Lower leg skin (tissue), 4 donors: ENCODE measurements around the gene MT1M. TPM values are rescaled to one million over a fixed set of nuclear protein-coding genes. Genes with fewer than 3 reads are reported as not detected.
A peak's percentile ranks its signal among the peaks of the same experiment; 100 is the strongest.
"Not testable (repeated sequence)": the region's sequence is repeated elsewhere in the genome, so short reads cannot be mapped to it uniquely, and the experiment has no call there.

ENCODE experiments used
- DNase-seq, 2 donors: peaks; one replicate each; pipeline ENCODE4 v3.0.0-alpha.2; 2019; ENCODE audit warnings: low spot score in 2 of 2
- H3K4me3 ChIP-seq: fragments of 200-600 bp; sonication (generic); 2 replicates; pipeline ENCODE4 v1.5.1; 2017; ENCODE audit warnings: mild to moderate bottlenecking, low read depth; ENCODE audit not compliant: poor library complexity, severe bottlenecking
- POLR2A ChIP-seq, 2 donors: fragments of 450-650 bp; IDR thresholded peaks; one replicate each; pipeline ENCODE4 v1.6.1; 2016 to 2017; ENCODE audit warnings: antibody characterized with exemption in 2 of 2, mild to moderate bottlenecking in 1 of 2, moderate library complexity in 1 of 2
- WGBS, 2 donors: methylation state at CpG; one replicate each; pipeline ENCODE4 v1.1.5; 2018; 5-methylcytosine and 5-hydroxymethylcytosine counted together
- intact Hi-C: fragments of 100-400 bp; cut with DNase I; formaldehyde crosslinking; loops from one replicate; pipeline ENCODE4 v1.15.0; 2023; ENCODE audit warnings: low total_unique reads
- total RNA-seq, 4 donors: library from RNA; depleted of rRNA; stranded (reverse); fragments of >200 nt; gene quantifications; one replicate each; pipeline ENCODE4 v1.1.0, GENCODE V29; 2016
- TF ChIP-seq, protein P1 (sequence below), 3 donors: fragments of 450-650 bp; IDR thresholded peaks; one replicate each; pipeline ENCODE4 v1.5.1; 2016; ENCODE audit warnings: antibody characterized with exemption in 3 of 3, mild to moderate bottlenecking in 3 of 3, moderate library complexity in 2 of 3

The MT1M gene
- total RNA-seq, 4 donors from 2014 or later, result 14.1 to 29.7 (median 17.1) TPM

DNA sequence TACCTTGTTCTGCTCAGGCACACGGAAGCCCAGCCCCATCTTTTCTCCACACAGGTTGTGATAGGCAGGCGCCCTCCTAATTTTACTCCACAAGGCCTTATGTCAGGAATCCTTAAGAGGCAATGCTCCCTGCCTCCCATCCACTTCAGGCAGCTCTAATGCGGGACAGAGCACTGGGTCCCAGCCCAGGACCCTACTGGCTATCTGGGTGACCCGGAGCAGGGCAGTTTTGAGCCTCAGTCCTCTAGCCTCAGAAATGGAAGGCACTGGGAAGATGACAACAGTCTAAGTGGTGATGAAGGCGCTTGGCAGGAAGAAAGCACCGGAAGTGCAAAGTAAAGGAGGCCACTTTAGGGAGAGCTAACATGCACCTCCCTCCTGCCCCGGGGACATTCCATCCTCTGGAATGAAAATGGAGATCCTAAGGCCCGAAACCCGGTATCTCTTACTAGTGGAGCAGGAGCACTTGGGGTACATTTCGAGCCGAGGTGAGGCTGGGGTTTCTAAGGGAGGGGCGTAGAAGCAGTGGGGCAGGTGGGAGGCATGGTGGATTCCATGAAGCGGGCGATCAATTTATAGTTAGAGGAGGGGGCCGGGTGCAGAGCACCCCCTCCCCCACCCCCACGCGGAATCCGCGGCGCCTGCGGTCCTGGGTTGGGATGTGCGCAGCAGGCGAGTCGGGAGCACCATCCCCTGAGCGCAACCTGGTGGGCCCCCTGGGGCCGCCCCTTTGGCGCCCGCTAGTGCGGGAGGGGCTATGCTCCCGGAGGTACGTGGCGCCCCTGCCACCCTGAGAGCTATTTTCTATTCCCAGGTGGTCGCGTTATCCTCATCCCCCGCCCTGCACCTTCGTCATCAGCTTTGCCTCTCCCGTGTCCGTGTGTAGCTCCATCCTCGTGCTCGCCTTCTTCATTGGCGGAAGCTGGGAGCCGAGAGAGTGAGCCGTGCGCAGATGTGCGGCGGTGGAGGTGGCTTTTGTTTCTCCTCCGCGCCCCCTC is 30.2 kb downstream of the MT1M start:
- no peak for DNase-seq
- WGBS, 2 donors, result 22 to 27% methylated on average over 41 of the region's 48 CpGs
- TF ChIP-seq, protein P1, sequence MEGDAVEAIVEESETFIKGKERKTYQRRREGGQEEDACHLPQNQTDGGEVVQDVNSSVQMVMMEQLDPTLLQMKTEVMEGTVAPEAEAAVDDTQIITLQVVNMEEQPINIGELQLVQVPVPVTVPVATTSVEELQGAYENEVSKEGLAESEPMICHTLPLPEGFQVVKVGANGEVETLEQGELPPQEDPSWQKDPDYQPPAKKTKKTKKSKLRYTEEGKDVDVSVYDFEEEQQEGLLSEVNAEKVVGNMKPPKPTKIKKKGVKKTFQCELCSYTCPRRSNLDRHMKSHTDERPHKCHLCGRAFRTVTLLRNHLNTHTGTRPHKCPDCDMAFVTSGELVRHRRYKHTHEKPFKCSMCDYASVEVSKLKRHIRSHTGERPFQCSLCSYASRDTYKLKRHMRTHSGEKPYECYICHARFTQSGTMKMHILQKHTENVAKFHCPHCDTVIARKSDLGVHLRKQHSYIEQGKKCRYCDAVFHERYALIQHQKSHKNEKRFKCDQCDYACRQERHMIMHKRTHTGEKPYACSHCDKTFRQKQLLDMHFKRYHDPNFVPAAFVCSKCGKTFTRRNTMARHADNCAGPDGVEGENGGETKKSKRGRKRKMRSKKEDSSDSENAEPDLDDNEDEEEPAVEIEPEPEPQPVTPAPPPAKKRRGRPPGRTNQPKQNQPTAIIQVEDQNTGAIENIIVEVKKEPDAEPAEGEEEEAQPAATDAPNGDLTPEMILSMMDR (IDR thresholded peaks at IDR 0.05), result no peak
- no peak overlapping the region for H3K4me3 ChIP-seq
- intact Hi-C loops, result no loop called here

DNA sequence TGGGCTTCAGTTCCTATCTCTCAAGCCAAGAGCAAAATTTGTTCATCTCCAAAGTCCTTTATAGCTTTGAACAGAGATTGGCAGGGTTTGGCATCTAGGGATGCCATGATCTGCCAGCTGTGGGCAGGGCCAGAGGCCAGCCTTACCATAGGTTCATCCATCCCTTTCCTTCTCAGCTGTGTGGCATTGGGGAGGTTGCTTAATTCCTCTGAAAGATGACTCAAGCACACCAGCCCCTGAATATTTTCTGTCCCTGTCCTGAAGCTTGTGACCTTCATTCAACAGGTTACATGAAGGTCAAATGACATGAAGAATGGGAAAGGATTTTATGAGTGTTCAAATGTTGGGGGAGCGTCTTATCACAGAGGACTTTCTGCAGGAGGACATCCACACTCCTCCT is 32.0 kb downstream of the MT1M start:
- intact Hi-C loops, result no loop called here
- WGBS, 2 donors, result 93 to 100% methylated on average over 1 of the region's 1 CpG

DNA sequence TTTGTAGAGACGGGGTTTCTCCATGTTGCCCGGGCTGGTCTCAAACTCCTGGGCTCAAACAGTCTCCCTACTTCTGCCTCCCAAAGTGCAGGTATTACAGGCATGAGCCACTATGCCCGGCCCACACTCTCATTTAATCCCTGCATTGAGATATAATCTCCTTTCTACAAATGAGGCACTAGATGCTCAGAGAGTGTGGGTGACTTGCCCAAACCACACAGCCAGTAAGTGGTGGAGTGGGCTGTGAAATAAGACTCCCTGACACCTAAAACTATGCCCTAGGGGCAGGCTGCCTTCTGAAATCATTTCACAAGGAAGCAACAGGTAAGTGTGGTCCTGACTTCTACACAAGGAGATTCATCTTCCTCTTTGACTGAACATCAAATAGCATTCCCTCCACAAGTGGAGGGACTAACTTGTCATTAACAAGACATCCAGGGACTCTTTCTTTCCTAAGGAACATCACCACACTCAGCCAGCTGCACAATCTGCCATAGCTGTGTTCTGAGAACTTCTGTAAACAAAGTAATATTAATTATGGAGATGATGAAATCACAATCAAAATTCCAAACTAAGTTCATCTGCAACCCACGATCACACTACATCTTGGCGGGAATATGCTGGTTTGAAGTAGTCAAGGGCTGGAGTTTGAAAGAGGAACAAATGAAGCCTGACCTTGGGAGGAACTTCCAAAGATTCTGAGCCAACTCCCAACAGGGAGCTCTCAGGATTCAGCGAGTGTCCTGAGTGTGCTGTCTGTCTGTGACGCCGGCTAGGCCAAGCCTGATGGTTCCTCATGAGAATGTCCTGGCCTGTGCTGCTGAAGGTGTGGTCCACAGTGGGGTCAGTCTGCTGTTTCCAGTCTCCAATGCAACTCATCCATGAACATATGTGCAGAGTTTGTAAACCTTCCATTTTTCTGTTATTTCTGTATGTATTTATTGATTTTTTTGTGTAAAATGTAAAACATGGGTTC is 33.1 kb downstream of the MT1M start:
- DNase-seq, H3K4me3 ChIP-seq, intact Hi-C loops: not testable (repeated sequence)
- WGBS, 2 donors, result 63 to 69% methylated on average over 8 of the region's 8 CpGs

More for the DNA sequence above, 32.0 kb downstream of the MT1M start:
- H3K4me3 ChIP-seq, result no peak overlapping the region
- no peak for DNase-seq
- TF ChIP-seq POLR2A (IDR thresholded peaks at IDR 0.05), result no peak
- TF ChIP-seq, protein P1 (IDR thresholded peaks at IDR 0.05), result no peak

DNA sequence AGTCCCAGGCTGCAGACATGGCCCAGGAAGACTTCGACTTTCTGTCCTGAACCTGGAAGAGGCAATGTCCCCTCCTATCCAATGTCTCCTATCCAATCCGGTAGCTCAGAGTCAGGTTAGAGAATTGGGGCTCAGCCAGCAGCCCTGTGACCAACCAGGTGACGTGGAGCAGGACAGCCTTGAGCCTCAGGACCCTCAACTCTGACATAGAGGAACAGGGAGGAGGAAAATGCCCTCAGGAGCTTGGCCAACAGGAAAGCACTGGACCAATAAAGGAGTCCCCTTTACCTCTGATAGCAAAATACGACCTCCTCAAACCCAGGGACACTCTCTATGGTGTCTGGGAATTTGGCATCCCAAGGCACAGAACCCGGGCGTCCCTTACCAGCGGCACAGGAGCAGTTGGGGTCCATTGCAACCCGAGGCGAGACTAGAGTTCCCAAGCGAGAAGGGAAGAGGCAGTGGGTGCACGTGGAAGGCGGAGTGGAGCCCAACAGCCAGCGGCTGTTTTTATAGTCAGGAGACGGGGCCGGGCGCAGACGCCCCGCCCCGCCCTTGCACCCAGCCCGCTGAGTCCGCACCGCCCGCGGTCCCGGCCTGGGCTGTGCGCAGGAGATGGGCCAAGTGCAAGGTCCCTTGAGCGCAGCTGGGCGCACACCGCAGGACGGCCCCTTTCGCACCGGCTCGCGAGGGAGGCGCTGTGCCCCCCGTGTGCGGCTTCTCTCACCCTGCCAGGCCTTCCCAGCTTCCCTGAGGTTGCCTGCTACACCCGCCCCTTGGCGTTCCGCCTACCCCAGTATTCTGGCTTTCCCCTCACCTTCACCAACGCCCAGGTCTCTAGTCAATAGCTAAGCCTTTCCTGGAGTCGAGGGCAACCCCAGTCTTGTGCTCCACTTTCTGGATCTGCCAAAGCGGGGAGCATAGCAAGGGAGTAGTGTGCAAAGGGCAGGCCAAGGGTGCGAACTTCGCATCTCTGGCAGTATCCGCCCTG is 35.4 kb downstream of the MT1M start, which contains the start of gene MT1G:
MT1G (minus strand) TSS at position 485 of the 991 bp plus-strand sequence; CDS start at position 413, 72 bp downstream.
- WGBS, 2 donors, result 18 to 21% methylated on average over 23 to 31 of the region's 46 CpGs
- no peak for TF ChIP-seq POLR2A (IDR thresholded peaks at IDR 0.05)
- TF ChIP-seq, protein P1 (IDR thresholded peaks at IDR 0.05), result no peak
- intact Hi-C loops, result no loop called here
- no peak within 1 kb of the TSS for H3K4me3 ChIP-seq
- DNase-seq, result peak in 1 of 2 donors; percentile 91

DNA sequence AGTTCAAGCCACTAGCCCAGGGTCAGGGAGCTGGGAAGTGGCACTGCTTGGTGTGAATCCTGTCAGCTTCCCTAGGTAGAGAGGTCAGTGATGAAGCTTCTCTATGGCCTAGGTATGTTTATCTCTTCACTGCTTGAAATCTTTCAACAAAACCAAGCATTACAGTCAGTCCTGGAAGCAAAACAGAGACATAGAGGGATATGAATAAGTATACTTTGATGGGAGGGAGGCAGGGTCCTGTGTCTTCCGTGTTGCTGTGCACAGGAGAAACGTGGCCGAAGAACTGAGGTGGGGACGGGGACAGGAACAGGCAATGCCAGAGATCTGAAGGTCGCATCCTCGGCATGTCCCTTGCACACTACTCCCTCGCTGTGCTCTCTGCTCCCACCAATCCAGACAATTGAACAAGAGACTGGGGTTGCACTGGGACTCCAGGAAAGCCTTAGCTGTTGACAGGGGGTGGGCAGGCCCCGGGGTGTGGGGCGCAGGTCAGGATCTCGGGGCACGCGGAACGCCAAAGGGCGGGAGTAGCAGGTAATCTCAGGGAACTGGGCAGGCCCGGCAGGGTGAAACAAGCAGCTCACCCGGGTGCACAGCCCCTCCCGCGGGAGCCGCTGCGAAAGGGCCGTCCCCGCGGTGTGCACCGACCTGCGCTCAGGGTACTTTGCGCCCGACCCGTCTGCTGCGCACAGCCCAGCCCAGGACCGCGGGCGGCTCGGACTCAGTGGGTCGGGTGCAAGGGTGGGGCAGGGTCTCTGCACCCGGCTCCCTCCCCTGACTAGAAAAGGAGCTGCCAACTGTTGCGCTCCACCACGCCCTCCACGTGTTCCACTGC is 36.8 kb downstream of the MT1M start, which contains the start of gene MT1H:
MT1H (plus strand) TSS at position 810 of the 835 bp plus-strand sequence. CDS start 71 bp downstream, outside the sequence.
- DNase-seq, result no peak
- 33 to 35% methylated on average over 28 to 29 of the region's 38 CpGs for WGBS, 2 donors
- no peak within 1 kb of the TSS for H3K4me3 ChIP-seq
- intact Hi-C loops, result no loop called here
- TF ChIP-seq, protein P1 (IDR thresholded peaks at IDR 0.05), result no peak
- no peak for TF ChIP-seq POLR2A (IDR thresholded peaks at IDR 0.05)
